EH (cell line): Measurements from ENCODE around the gene POLR2L.
A peak's percentile ranks its signal among the peaks of the same experiment; 100 is the strongest.

Experiments used
- DNase-seq: peaks from one replicate; pipeline ENCODE4 v3.0.0-alpha.2; 2015; ENCODE audit warnings: low read depth

POLR2L gene

DNA sequence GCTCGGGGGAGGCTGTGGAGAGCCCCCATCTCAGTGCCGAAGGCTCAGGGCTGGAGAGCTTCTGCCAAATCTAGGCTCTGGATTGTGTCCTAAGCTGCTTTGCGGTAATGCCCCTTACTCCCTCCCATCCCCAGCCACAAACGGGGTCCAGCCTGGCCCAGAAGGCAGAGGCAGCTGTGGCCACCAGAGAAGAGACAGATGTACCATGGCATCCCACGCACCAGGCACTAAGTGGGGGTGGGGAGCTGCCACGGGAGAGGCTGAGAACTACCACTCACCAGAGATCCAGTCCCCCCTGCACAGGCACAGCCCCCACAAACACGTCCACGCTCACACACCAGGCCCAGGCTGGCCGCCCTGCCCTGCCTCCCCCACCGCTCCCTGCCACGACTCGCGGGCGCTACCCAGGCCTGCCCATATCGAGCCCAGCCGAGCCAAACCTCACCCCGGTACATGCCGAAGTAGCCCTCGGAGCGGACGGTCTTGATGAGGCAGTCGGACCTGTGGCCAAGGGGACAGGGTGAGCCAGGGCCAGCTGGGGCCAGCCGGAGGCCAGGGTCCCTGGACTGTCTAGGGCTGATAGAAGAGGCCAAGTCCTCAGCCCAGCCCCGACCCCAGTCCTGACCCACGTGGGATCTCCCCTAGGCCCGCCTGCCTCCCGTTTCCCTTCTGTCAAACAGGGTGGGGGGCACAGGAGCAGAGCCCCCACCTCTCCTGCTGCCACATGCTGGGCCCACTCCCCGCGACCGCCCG is 48.1 kb downstream of the POLR2L start:
- no peak for DNase-seq

GRCh38 chr11:793556-793955 is 48.8 kb downstream of the POLR2L start:
- DNase-seq = no peak

GRCh38 chr11:792873-793272 is 49.5 kb downstream of the POLR2L start:
- no peak for DNase-seq

DNA sequence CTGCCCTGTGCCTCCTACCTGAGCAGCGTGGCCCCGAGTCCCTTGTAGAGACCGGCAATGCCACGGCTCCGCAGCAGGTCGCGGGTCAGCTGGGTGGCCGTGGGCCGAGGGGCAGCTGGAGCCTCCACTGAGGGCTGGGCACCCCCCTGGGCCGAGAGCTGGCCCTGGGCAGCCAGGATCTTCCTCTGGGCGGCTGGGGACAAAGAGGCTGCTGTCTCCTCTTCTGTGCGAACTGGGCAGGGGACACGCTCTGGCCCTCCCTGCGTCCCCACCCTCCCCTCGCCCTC is 49.9 kb downstream of the POLR2L start:
- DNase-seq = no peak

- DNase-seq = no peak
Observed at GRCh38 chr11:791658-792534, 50.4 kb downstream of the POLR2L start.

GRCh38 chr11:790721-791564 is 51.4 kb downstream of the POLR2L start:
- DNase-seq = peak; percentile 49

GRCh38 chr11:789943-790342 is 52.4 kb downstream of the POLR2L start, which contains the start of gene CEND1:
Gene CEND1, minus strand, starts transcription at chr11:790090. Its CDS starts 1,514 bp downstream, at chr11:788576.
- DNase-seq = peak; percentile 65
